Vagina (tissue), 2 donors: ENCODE measurements around the gene NAV2.

Experiments used
- CTCF ChIP-seq, 3 experiments: fragments of 450-650 bp in 2 of 3; fragments of 200-600 bp in 1 of 3; sonication (generic) in 1 of 3; IDR thresholded peaks; one replicate each; pipeline ENCODE4 v1.5.1; 2017 to 2019; ENCODE audit warnings: antibody characterized with exemption in 3 of 3, mild to moderate bottlenecking in 2 of 3, moderate library complexity in 2 of 3
- POLR2A ChIP-seq, 2 donors: fragments of 450-650 bp; IDR thresholded peaks; one replicate each; pipeline ENCODE4 v1.6.1; 2017; ENCODE audit warnings: antibody characterized with exemption in 2 of 2, mild to moderate bottlenecking in 2 of 2, moderate library complexity in 2 of 2
- POLR2AphosphoS5 ChIP-seq, 2 donors: sonication (generic); formaldehyde crosslinking; IDR thresholded peaks; one replicate each; pipeline ENCODE4 v1.9.0; 2017; ENCODE audit warnings: antibody characterized with exemption in 2 of 2, mild to moderate bottlenecking in 2 of 2, low read depth in 1 of 2; ENCODE audit not compliant: insufficient read depth in 1 of 2

- TF ChIP-seq CTCF (IDR thresholded peaks at IDR 0.05) (no peak), POLR2A (IDR thresholded peaks at IDR 0.05) (no peak), POLR2AphosphoS5 (IDR thresholded peaks at IDR 0.05; ENCODE audit: insufficient read depth in 1 of 2, low read depth in 1 of 2) (peak in 1 of 2 donors; percentile 56)
These were observed 155.7 kb downstream of the NAV2 start for GRCh38 chr11:19868281-19868821.
